Peyer's patch (tissue), 4 donors: ENCODE results near the gene CCNG2. TPM values are rescaled to one million over a fixed set of nuclear protein-coding genes. Genes with fewer than 3 reads are reported as not detected.
A peak's percentile ranks its signal among the peaks of the same experiment; 100 is the strongest.

Experiments used
- DNase-seq, 3 donors: peaks; one replicate each; pipeline ENCODE4 v3.0.0-alpha.2; 2017 to 2019
- H3K27ac ChIP-seq, 4 donors: fragments of 200-600 bp; sonication (generic); one replicate each; pipeline ENCODE4 v1.5.1; 2016 to 2019
- H3K27me3 ChIP-seq, 2 donors: fragments of 200-600 bp; sonication (generic); one replicate each; pipeline ENCODE4 v1.5.1; 2019
- H3K36me3 ChIP-seq, 3 donors: fragments of 200-600 bp; sonication (generic); one replicate each; pipeline ENCODE4 v1.5.1; 2016 to 2019
- H3K4me1 ChIP-seq, 4 donors: fragments of 200-600 bp; sonication (generic); one replicate each; pipeline ENCODE4 v1.5.1; 2016 to 2019
- H3K4me3 ChIP-seq, 4 donors: fragments of 200-600 bp; sonication (generic); 1 replicate in 3 of 4; 2 replicates in 1 of 4; pipeline ENCODE4 v1.5.1; 2016 to 2019; ENCODE audit warnings: mild to moderate bottlenecking in 1 of 4
- H3K9me3 ChIP-seq, 4 donors: fragments of 200-600 bp; sonication (generic); one replicate each; pipeline ENCODE4 v1.5.1; 2016 to 2019; ENCODE audit warnings: mild to moderate bottlenecking in 1 of 4
- CTCF ChIP-seq, 6 experiments: fragments of 450-650 bp in 4 of 6; fragments of 200-600 bp in 2 of 6; sonication (generic) in 1 of 6; IDR thresholded peaks; one replicate each; pipeline ENCODE4 v1.5.1; 2017 to 2019; ENCODE audit warnings: antibody characterized with exemption in 6 of 6, mild to moderate bottlenecking in 3 of 6, moderate library complexity in 1 of 6
- POLR2A ChIP-seq, 2 donors: fragments of 450-650 bp; IDR thresholded peaks; one replicate each; pipeline ENCODE4 v1.5.1; 2017; ENCODE audit warnings: antibody characterized with exemption in 2 of 2, mild to moderate bottlenecking in 2 of 2, moderate library complexity in 2 of 2
- total RNA-seq, 4 donors: library from RNA; depleted of rRNA; stranded (reverse); fragments of >200 nt; gene quantifications; one replicate each; pipeline ENCODE4 v1.1.0, GENCODE V29; 2016

The CCNG2 gene
- total RNA-seq, 4 donors from 2014 or later: 19.8 to 29.7 (median 25.8) TPM

GRCh38 chr4:77188498-77189220 is 31.7 kb downstream of the CCNG2 start:
- Histone ChIP-seq H3K27ac (no peak overlapping the region), H3K4me3 (no peak overlapping the region), H3K9me3 (no peaks in the 10 kb centered on the region), H3K27me3 (no peaks in the 10 kb centered on the region), H3K36me3 (no peaks in the 10 kb centered on the region), H3K4me1 (no peaks in the 10 kb centered on the region)
- DNase-seq: no peak
- TF ChIP-seq POLR2A (IDR thresholded peaks at IDR 0.05) (no peak), CTCF (IDR thresholded peaks at IDR 0.05) (no peak)

- Histone ChIP-seq H3K36me3 (no peaks in the 10 kb centered on the region), H3K4me3 (no peak overlapping the region), H3K9me3 (no peaks in the 10 kb centered on the region), H3K27me3 (no peaks in the 10 kb centered on the region), H3K27ac (no peak overlapping the region), H3K4me1 (no peaks in the 10 kb centered on the region)
- no peak for DNase-seq
- no peak for TF ChIP-seq POLR2A (IDR thresholded peaks at IDR 0.05)
- no peak for TF ChIP-seq CTCF (IDR thresholded peaks at IDR 0.05)
These were observed 32.4 kb downstream of the CCNG2 start for GRCh38 chr4:77189412-77189811.

DNA sequence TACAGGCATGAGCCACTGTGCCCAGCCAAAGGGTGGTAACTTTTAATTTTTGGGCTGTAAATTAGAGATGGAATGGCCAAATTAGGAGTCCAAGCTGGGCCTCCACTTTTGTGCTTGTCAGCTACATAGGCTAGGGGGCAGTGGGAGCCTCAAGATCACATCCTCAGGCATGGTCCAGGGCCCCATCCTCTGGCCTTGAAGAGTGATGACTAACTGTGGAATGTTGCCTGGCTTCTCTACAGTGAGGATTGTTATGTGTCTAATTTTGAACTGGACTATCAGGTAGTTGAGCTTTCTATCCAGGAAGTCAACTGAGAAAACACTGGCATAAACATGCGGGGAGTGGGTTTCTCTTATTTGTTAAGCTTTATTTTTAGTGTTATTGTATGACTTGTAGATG is 33.0 kb downstream of the CCNG2 start:
- Histone ChIP-seq H3K4me3 (no peak overlapping the region), H3K4me1 (no peaks in the 10 kb centered on the region), H3K9me3 (no peaks in the 10 kb centered on the region), H3K27ac (no peak overlapping the region), H3K36me3 (no peaks in the 10 kb centered on the region), H3K27me3 (no peaks in the 10 kb centered on the region)
- no peak for DNase-seq
- no peak for TF ChIP-seq POLR2A (IDR thresholded peaks at IDR 0.05)
- no peak for TF ChIP-seq CTCF (IDR thresholded peaks at IDR 0.05)

GRCh38 chr4:77193046-77193445 is 36.0 kb downstream of the CCNG2 start:
- TF ChIP-seq POLR2A (IDR thresholded peaks at IDR 0.05) (no peak), CTCF (IDR thresholded peaks at IDR 0.05) (no peak)
- H3K36me3 ChIP-seq: no peaks in the 10 kb centered on the region
- no peaks in the 10 kb centered on the region for H3K27me3 ChIP-seq
- no peak for DNase-seq
- no peaks in the 10 kb centered on the region for H3K9me3 ChIP-seq
- no peak overlapping the region for H3K4me3 ChIP-seq
- H3K27ac ChIP-seq: peak overlapping the region in 2 of 4 donors; percentile 60 to 66
- H3K4me1 ChIP-seq: no peaks in the 10 kb centered on the region

GRCh38 chr4:77193511-77194102 is 36.6 kb downstream of the CCNG2 start:
- TF ChIP-seq CTCF (IDR thresholded peaks at IDR 0.05) (no peak), POLR2A (IDR thresholded peaks at IDR 0.05) (no peak)
- DNase-seq: peak in 2 of 3 donors; percentile 93 to 94
- no peaks in the 10 kb centered on the region for H3K27me3 ChIP-seq
- H3K36me3 ChIP-seq: no peaks in the 10 kb centered on the region
- H3K4me1 ChIP-seq: no peaks in the 10 kb centered on the region
- H3K4me3 ChIP-seq: peak overlapping the region in 3 of 4 donors; percentile 9 to 28 (median 21)
- no peaks in the 10 kb centered on the region for H3K9me3 ChIP-seq
- H3K27ac ChIP-seq: peak overlapping the region in 3 of 4 donors; percentile 35 to 66 (median 60)
